GOT3 (cell line): ENCODE data around the gene RNASE13.
"Not testable (repeated sequence)": the region's sequence is repeated elsewhere in the genome, so short reads cannot be mapped to it uniquely, and the experiment has no call there.

ENCODE experiments used
- DNase-seq: peaks from one replicate; lab custom pipeline; 2025; ENCODE audit warnings: mixed read lengths; lab: John Stamatoyannopoulos, UW

The RNASE13 gene

GRCh38 chr14:21022686-21023085 lies 11.9 kb downstream of the RNASE13 start:
- DNase-seq: no peak

- DNase-seq: no peak
Measured at GRCh38 chr14:21020977-21021545, 13.5 kb downstream of the RNASE13 start.

DNA sequence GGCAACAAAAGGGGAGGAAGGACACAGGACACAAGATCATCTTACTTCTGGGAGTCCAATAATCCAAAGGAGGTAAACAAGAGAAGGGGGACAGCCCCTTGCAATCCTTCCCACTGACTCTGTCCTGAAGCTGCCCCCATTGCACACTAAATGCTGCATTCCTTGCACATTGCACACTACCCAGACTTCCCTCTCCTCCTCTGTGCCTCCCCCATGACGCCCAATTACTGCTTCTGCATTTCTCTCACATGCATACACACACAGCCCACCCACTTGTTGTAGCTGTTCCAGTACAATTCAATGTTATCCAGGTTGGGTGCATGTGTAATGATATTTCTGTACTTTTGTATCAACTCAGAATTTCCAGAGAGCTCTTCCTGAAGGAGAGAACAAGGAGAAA lies 15.2 kb downstream of the RNASE13 start:
- DNase-seq: no peak

DNA sequence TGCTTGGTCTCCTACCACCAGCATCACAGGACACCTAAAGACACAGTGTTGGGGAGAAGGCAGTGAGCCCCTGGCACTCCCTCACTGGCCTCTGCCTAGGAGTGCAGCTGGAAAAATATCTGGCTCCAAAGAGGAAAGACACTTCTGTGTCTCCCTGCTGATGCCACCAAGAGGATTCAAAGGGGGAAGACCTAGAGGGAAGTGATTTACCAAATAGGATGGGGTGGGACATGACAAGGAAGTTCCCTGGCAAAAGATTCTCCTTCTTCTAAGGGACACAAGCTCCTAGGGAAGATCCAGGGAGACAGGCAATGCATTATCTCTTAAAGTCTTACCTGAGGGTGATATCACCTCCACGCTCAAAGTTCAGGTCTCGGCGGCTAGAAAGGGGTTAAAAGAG lies 15.8 kb downstream of the RNASE13 start:
- no peak for DNase-seq

GRCh38 chr14:21018286-21018685 lies 16.3 kb downstream of the RNASE13 start:
- DNase-seq: no peak

DNA sequence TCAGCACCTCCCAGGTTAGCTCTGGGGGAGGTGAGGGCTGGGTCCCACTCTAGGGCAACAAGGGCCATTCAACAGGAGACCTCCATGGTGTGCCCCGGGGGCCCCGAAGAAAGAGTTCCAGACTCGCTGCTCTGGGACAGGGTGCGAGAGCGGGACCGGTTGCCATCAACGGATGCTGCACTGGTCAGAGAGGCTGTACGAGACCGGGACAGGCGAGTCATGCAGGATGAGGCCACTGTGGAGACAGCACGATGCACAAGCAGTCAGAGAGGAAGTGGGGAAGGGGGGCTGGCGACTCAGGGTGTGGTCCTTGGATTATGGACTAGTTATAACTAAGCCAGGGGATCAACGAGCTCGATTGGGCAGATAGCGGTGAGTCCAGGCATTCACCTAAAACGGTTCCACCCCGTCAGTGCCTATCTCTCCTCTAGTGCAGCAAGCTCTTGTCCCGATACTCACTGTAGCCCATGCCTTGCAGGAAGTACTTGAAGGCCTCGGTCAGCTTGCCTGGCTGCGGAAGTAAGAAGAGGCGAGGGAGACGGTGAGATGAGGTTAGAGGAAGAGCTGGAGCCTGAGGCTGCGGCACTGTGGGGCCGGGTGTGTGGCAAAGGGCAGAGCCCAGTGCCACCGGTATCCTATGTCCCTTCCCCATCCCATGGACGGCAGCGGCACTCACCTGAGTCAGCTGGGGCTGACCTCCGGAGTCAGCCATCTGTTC lies 16.9 kb downstream of the RNASE13 start:
- no peak for DNase-seq

- no peak for DNase-seq
Measured at GRCh38 chr14:21016413-21017190, 18.0 kb downstream of the RNASE13 start.

GRCh38 chr14:21015312-21015711 lies 19.3 kb downstream of the RNASE13 start:
- no peak for DNase-seq

DNA sequence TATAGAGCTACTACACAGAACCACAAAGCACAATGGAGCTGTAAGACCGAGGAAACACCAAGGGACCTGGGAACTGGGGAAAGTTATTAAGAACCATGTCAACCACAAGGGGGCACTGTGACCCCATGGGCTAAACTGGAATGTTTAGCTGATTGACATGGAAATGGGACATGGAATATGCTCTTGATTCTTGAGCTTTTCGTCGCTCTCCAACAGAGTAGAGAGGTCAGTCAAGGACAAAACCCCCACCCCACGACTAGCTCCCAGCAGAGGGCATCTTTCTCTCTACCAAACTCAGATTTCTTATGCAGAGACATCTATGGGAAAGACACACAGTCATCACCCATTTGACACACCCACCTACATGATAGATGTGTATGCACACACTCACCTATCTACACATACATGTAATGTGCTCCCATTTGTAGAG lies 19.8 kb downstream of the RNASE13 start:
- DNase-seq: no peak

DNA sequence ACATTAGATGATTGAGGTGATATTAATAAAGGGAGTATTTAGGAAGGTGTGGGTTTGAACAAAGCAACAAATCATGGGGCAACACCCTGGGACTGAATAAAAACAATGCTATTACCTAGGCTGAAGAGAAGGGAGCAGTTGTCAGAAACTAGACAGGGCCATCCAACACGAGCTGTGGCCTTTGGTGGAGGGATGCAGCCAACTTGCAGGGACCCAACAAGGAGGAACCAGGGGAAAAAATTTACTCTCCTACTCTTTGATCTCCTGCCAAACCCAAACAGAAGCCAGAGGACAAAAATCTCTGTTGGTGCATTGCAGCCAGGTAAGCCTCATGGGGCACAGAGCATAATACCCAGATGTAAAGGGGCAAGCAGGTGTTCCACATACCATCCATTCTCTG lies 23.5 kb downstream of the RNASE13 start:
- DNase-seq: no peak

DNA sequence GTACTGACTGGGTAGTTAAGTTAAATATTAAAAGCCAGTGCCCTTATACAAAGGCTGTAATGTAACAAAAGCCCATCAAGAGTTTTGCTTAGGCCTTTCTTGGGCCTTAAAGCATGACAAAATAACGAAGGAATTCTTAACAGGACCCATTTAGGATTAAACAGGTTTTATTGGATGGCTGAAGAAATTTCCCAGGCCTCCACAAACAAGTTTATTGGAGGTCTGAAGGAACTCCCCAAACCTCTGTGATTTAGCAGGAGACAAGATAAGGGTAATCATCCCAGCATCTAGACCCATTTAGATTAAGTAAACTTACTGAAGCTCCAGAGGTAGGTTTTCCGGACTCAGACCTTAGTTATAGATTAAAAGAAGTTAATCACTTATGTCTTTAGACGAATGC lies 24.9 kb downstream of the RNASE13 start:
- not testable (repeated sequence) for DNase-seq

GRCh38 chr14:21003788-21004346 lies 30.7 kb downstream of the RNASE13 start:
- no peak for DNase-seq

DNA sequence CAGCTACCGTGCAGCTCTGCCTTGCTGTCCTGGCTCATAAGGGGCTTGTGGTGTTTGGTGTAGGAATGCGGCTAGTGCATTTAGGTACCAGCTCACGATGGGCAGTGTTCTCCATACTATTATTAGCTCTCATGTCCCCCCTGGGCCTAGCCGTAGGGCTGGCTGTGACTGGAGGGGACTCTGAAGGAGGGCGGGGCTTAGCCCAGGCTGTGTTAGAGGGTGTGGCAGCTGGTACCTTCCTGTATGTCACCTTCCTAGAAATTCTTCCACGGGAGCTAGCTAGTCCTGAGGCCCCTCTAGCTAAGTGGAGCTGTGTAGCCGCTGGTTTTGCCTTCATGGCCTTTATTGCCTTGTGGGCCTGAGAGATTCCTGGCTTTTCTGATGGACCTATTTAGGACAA lies 33.4 kb downstream of the RNASE13 start:
- no peak for DNase-seq

DNA sequence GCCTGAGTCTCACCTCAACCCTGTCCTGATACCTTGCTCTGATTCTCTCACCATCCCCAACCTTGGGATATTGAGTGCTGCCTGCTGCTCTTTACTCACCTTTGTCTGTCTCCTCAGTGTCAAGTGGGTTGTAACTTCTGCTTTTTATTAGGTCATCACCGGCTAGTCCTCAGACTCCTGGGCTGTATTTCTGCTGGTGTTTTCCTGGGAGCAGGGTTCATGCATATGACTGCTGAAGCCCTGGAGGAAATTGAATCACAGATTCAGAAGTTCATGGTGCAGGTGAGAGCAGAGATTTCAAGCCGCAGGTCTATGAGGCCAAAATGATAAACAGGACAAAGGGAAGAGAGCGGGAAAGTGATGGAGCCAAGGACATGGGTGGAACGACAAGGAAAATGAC lies 35.0 kb downstream of the RNASE13 start:
- no peak for DNase-seq

- DNase-seq: no peak
Measured at GRCh38 chr14:20998674-20999366, 35.8 kb downstream of the RNASE13 start, which contains the start of gene SLC39A2. TSS of gene SLC39A2 (plus strand) at chr14:20999293. CDS start at chr14:20999447, 154 bp downstream.

DNA sequence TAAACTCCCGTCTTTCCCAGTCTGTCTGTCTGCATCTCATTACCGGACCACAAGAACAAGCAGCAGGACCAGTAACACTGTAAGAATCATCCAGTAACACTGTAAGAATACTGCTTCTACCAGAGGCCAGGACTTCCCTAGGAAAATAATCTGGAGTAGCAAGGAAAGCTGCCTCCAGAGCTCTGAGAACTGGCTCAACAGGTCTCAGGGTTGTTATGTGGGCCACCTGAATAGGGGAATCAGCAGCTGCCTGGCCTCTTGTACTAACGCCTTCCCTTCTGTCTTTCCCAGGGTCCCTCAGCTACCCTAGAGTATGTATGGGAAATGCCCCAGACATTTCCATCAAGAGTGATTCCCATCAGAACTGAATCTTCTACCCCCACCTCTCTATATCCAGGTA lies 36.5 kb downstream of the RNASE13 start:
- DNase-seq: no peak

GRCh38 chr14:20997564-20997963 lies 37.0 kb downstream of the RNASE13 start:
- DNase-seq: no peak

- DNase-seq: no peak
Measured at GRCh38 chr14:20997115-20997514, 37.5 kb downstream of the RNASE13 start.

DNA sequence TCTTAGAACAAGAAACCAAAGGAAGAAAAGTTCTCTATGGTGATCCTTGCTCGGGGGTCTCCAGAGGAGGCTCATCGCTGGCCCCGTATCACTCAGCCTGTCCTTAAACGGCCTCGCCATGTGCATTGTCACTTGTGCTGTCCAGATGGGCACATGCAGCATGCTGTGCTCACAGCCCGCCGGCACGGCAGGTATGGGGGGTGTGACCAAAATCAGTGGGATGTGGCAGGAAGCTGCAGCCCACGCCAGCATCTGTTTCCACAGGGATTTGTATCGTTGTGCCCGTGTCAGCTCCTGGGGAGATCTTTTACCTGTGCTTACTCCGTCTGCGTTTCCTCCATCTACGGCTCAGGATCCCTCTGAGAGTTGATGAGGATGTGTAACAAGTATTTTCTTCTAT lies 38.1 kb downstream of the RNASE13 start:
- no peak for DNase-seq

GRCh38 chr14:20989787-20990600 lies 44.6 kb downstream of the RNASE13 start, which contains the start of gene METTL17:
TSS of gene METTL17 (plus strand) at chr14:20989980. CDS start at chr14:20990003, 23 bp downstream.
- DNase-seq: peak; percentile 40

- no peak for DNase-seq
Measured at GRCh38 chr14:20989471-20989786, 45.2 kb downstream of the RNASE13 start.
